Activated CD4-positive, alpha-beta memory T cell treated with anti-CD3 and anti-CD28 coated beads, Interleukin-2, amount 10 ng/mL, durations not matched to agents 7 days and 5 days (primary cell): ENCODE measurements around the gene IMPA2. TPM values are rescaled to one million over a fixed set of nuclear protein-coding genes. Genes with fewer than 3 reads are reported as not detected.
"Not testable (repeated sequence)": the region's sequence is repeated elsewhere in the genome, so short reads cannot be mapped to it uniquely, and the experiment has no call there.

Source experiments
- CTCF ChIA-PET: fragments of 350-600 bp; sonication (Branson Sonifier 250); formaldehyde crosslinking; loops from one replicate; lab custom pipeline; 2021; ENCODE audit warnings: antibody characterized with exemption, inconsistent platforms; lab: Charles Lee
- POLR2A ChIA-PET: fragments of 350-600 bp; sonication (Branson Sonifier 250); formaldehyde crosslinking; loops from one replicate; lab custom pipeline; 2021; ENCODE audit warnings: antibody characterized with exemption; lab: Charles Lee
- DNase-seq: peaks from one replicate; pipeline ENCODE4 v3.0.0-alpha.2; 2020
- H3K27ac Mint-ChIP-seq: one replicate; pipeline ENCODE4 v1.8.0; 2021; ENCODE audit warnings: mild to moderate bottlenecking, mixed read lengths
- H3K27me3 Mint-ChIP-seq: one replicate; pipeline ENCODE4 v1.8.0; 2021; ENCODE audit warnings: mixed read lengths
- H3K36me3 Mint-ChIP-seq: one replicate; pipeline ENCODE4 v1.8.0; 2021; ENCODE audit warnings: low read depth, mixed read lengths
- H3K4me1 Mint-ChIP-seq: one replicate; pipeline ENCODE4 v1.8.0; 2021; ENCODE audit warnings: mixed read lengths
- H3K4me3 Mint-ChIP-seq: one replicate; pipeline ENCODE4 v1.8.0; 2021; ENCODE audit warnings: mild to moderate bottlenecking, mixed read lengths
- H3K9me3 Mint-ChIP-seq: one replicate; pipeline ENCODE4 v1.8.0; 2021; ENCODE audit warnings: mixed read lengths
- total RNA-seq, 2 experiments: library from RNA; stranded (reverse); gene quantifications; one replicate each; pipeline ENCODE4 v1.2.3, GENCODE V29; 2021

IMPA2 gene
- total RNA-seq, 2 experiments from 2014 or later = 12.6 to 15.4 TPM

DNA sequence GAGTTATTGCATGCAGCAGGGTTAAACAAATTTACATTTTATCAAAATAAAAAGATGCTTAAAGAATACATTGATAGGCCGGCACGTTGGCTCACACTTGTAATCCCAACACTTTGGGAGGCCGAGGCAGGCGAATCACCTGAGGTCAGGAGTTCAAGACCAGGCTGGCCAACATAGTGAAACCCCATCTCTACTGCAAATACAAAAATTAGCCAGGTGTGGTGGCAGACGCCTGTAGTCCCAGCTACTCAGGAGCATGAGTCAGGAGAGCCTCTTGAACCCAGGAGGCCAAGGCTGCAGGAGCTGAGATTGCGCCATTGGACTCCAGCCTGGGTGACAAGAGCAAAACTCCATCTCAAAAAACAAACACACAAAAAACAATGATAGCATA is 58.2 kb downstream of the IMPA2 start:
- H3K27me3 Mint-ChIP-seq, DNase-seq, H3K4me3 Mint-ChIP-seq, H3K27ac Mint-ChIP-seq, H3K36me3 Mint-ChIP-seq, H3K9me3 Mint-ChIP-seq: not testable (repeated sequence)
- POLR2A ChIA-PET = interaction anchor here (1.1 kb wide), 1 partner anchor 93 kb away, joined by 3 read pairs; no protein-coding TSS in a partner anchor
- CTCF ChIA-PET = interaction anchor here (0.9 to 4.2 kb wide), 8 partner anchors 9 to 306 kb away, joined by 3 to 80 read pairs (median 9); no protein-coding TSS in a partner anchor
- H3K4me1 Mint-ChIP-seq = peaks cover 20% of the 10 kb centered on the region

DNA sequence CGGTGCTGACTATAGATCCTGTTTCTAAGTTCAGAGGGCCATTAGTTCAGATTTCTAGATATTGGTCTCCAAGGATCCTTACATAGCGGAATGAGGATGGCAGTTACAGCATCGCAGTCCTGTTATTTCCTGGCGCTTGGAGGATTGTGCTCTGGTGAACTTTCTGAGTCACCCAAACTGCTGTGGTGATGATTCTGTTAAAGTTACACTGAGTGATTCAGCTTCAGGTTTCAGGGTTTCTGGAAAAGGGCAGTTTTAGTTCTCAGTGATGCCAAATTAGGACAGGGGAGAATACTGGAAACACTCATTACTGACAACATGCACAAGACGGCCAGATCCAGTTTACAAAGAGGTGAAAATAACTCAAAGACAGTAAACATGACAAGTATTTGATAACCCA is 60.3 kb downstream of the IMPA2 start:
- no peak overlapping the region for H3K4me3 Mint-ChIP-seq
- H3K36me3 Mint-ChIP-seq = no peaks in the 10 kb centered on the region
- peaks cover 20% of the 10 kb centered on the region for H3K4me1 Mint-ChIP-seq
- no peaks in the 10 kb centered on the region for H3K9me3 Mint-ChIP-seq
- no peak overlapping the region for H3K27ac Mint-ChIP-seq
- H3K27me3 Mint-ChIP-seq = peaks cover 2% of the 10 kb centered on the region
- CTCF ChIA-PET = interaction anchor here (1.3 kb wide), 1 partner anchor 104 kb away, joined by 5 read pairs; no protein-coding TSS in a partner anchor
- POLR2A ChIA-PET = no interaction called here
- DNase-seq = peak; percentile 16

DNA sequence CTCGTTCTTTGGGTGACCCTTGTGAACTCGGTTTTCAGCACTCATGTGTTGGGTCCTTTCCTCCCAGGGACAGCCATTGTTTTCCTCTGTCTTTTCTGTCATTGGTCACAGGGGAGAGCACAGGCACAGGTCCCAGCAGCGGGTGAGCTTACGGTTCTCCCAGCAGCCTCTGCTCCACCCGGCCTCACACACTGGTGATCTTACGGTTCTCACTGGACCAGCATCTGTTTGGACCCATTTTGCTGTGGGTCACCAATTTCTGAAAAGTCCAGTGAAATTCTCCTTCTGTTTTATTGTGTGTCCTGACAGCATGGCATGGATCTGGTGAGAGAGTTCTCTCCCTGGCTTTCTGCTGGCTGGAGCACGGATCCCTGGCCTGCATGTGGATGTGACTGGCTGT is 62.5 kb downstream of the IMPA2 start:
- Mint-ChIP-seq H3K36me3 (no peaks in the 10 kb centered on the region), H3K4me1 (peaks cover 22% of the 10 kb centered on the region), H3K9me3 (no peaks in the 10 kb centered on the region), H3K27ac (no peak overlapping the region), H3K4me3 (no peak overlapping the region), H3K27me3 (peaks cover 2% of the 10 kb centered on the region)
- ChIA-PET CTCF (interaction anchor here (0.5 to 1.2 kb wide), 3 partner anchors 49 to 134 kb away, joined by 3 to 4 read pairs (median 3); no protein-coding TSS in a partner anchor), POLR2A (no interaction called here)
- no peak for DNase-seq

DNA sequence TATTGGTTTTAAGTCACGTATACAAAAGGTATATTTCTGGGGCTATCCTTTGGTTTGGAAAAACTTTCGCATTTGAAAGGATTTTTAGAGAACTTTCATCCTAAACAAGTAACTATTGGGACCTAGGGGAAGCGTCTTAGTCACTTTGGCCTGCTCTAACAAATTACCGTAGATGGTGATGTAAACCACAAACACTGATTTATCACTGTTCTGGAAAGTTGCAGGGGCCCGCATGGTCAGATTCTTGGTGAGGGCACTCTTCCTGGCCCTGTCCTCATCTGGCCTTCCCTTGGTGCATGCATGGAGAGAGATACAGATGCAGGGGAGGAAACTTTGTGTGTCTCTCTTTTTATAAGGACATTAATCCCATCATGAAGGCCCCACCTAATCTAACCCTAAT is 63.3 kb downstream of the IMPA2 start:
- Mint-ChIP-seq H3K36me3 (no peaks in the 10 kb centered on the region), H3K9me3 (no peaks in the 10 kb centered on the region), H3K4me1 (peaks cover 21% of the 10 kb centered on the region), H3K27me3 (peaks cover 2% of the 10 kb centered on the region), H3K27ac (no peak overlapping the region), H3K4me3 (no peak overlapping the region)
- DNase-seq = no peak
- CTCF ChIA-PET = interaction anchor here (1.0 kb wide), 1 partner anchor 108 kb away, joined by 3 read pairs; no protein-coding TSS in a partner anchor
- POLR2A ChIA-PET = no interaction called here

DNA sequence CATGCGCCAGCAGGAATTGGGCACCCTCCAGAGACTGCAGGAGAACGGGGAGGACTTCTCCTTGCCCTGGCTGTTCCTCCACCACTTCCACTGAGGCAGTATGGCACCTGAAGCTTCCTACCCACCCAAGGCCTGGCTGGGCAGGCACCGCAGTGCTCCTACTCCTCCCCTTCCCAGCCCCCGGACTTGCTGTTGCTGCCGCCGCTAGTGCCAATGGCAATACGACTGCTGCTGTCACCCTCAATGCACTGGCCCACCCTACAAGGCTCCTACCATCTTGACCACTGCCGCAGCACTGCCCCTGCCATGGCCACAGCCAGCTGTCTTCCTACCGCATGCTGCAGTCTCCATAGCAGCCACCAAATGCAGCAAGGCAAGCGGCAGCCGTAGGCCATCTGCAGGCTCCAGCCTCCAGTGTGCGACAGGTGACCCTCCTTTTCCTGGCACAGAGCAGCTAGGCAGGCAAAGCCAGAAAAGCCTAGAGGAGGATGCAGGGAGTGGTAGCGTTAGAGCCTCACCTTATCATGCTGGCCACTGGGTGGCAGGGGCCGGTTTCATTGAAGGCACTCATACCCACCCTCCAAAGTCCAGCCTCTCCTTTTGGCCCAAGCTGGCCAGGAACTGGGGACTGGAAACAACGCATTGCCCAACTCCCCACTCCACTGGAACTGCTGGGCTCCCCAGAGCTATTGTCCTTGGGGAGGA is 64.9 kb downstream of the IMPA2 start:
- peak; percentile 12 for DNase-seq
- POLR2A ChIA-PET = no interaction called here
- no peaks in the 10 kb centered on the region for H3K9me3 Mint-ChIP-seq
- CTCF ChIA-PET = no interaction called here
- no peak overlapping the region for H3K27ac Mint-ChIP-seq
- H3K36me3 Mint-ChIP-seq = no peaks in the 10 kb centered on the region
- H3K4me3 Mint-ChIP-seq = no peak overlapping the region
- H3K27me3 Mint-ChIP-seq = peaks cover 4% of the 10 kb centered on the region
- peaks cover 19% of the 10 kb centered on the region for H3K4me1 Mint-ChIP-seq

DNA sequence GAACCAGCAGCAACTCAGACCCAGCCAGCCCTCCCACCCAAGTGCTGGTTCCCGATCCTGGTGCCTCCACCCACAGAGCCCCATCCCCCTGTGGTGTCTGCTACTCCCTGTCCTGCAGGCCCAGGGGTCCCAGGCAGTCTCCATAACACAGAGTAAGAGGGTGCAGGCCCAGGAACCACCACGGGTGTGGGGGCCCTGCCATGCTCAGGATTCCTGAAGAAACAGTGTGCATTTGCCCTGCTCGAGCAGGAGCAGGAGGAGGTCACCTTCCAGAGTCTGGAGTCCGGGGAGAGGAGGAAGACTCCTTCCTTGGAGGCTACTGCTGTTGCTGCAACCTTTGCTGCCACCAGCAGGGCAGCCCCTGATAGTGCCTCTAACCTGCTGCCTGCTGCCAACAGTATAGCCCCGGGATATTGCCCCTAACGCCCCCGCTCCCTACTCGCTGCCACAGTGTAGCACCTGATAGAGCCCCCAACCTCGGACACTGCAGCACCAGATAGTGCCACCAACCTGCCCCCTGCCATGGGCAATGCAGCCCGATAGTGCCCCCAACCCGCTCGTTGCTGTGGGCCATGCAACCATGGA is 65.5 kb downstream of the IMPA2 start:
- Mint-ChIP-seq H3K4me1 (peaks cover 13% of the 10 kb centered on the region), H3K9me3 (no peaks in the 10 kb centered on the region), H3K27me3 (peaks cover 8% of the 10 kb centered on the region), H3K36me3 (no peaks in the 10 kb centered on the region), H3K27ac (no peak overlapping the region), H3K4me3 (no peak overlapping the region)
- DNase-seq = peak; percentile 9
- ChIA-PET POLR2A (no interaction called here), CTCF (no interaction called here)

DNA sequence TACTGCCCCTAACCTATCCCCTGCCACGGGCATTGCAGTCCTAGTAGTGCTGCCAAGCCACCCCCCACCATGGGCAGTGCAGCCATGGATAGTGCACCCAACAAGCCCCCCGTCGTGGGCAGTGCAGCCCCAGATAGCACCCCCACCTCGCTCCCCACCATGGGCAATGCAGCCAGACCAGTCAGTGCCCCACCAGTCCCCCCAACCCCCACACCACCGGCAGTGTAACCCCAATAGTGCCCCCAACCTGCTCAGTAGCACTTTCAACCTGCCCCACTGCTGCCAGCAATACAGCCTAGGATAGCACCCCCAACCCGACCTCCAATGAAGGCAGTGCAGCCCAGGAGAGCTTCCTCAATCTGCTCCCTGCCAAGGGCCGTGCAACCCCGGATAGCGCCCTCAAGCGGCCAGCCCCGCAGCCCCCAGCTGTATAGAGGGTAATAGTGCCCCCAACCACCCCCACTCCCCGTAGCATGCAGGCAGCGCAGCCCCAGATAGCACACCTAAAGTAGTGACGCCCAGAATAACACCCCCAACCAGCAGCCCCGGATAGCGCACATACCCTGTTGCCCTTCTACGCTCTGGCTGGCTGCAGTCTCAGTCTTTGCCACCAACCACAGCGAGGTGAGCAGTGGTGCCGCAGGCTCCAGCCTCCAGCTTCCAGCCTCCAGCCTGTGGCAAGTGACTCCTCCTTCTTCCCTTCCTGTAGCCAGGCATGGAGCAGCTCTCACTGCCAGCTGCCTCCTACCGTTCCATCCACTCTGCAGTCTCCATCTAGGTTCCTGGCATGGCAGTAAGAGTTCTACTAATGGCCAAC is 66.9 kb downstream of the IMPA2 start:
- no peaks in the 10 kb centered on the region for H3K9me3 Mint-ChIP-seq
- CTCF ChIA-PET = interaction anchor here (1.2 kb wide), 1 partner anchor 9 kb away, joined by 3 read pairs; no protein-coding TSS in a partner anchor
- peaks cover 18% of the 10 kb centered on the region for H3K27me3 Mint-ChIP-seq
- peaks cover 8% of the 10 kb centered on the region for H3K4me1 Mint-ChIP-seq
- DNase-seq = no peak
- no peaks in the 10 kb centered on the region for H3K36me3 Mint-ChIP-seq
- POLR2A ChIA-PET = no interaction called here
- H3K27ac Mint-ChIP-seq = no peak overlapping the region
- no peak overlapping the region for H3K4me3 Mint-ChIP-seq

DNA sequence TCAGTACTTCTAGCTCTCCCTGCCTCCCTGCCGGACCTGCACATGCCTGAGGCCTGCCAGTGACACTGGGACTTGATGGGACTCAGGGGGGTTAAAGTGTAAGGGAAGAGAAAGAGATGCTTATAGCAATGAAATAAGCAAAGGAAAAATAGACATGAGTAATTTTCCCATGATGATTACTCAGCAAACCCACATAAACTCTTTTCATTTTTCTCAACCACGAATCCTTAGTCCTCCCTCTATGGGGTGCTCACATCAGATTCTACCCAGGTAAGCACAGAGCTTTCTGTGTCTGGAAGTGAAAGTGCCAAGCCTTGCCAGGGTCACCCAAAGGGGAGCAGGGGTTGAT is 67.5 kb downstream of the IMPA2 start:
- Mint-ChIP-seq H3K9me3 (no peaks in the 10 kb centered on the region), H3K27ac (no peak overlapping the region), H3K36me3 (no peaks in the 10 kb centered on the region), H3K4me1 (peaks cover 8% of the 10 kb centered on the region), H3K4me3 (no peak overlapping the region), H3K27me3 (peaks cover 21% of the 10 kb centered on the region)
- ChIA-PET POLR2A (no interaction called here), CTCF (interaction anchor here (1.2 kb wide), 1 partner anchor 10 kb away, joined by 3 read pairs; no protein-coding TSS in a partner anchor)
- DNase-seq = no peak

DNA sequence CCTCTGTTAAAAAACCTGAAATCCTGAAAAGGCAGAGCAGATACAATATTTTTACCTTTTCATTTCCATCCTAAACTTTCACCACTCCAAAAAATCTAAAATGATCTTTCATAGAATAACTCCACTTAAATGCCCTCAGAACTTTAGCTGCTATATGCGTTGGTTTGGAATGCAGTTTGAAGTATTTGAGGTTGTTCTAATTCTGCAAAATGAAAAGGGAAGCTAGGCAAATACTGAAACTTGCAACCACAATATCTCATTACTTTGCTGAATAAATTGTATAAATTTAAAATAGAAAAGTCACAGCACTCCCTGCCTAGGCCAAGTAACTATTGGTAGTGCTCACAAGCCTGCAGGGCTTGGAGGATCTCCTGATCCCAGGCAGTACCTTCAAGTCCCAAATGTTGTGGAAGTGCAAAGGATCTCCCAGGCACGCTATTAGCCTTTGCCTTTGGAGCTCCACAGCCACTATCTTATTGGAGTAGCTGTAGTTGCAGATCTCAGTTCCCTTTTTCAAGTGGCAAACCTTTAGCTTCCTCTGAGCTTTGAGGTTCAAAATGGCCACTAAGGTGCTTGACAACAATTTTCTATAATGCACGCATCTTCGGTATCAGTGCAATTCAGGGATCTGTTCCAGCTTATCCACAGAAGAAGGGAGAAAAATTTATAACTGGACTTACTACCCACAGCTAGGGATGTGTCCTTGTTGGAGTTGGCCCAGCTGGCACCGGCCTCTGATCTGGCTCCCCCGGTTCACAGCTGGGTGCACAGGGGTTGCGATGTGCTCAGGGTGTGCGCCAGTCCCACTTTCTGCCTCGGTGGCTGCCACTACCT is 68.9 kb downstream of the IMPA2 start:
- Mint-ChIP-seq H3K4me3 (no peak overlapping the region), H3K9me3 (no peaks in the 10 kb centered on the region), H3K4me1 (peaks cover 8% of the 10 kb centered on the region), H3K27ac (no peak overlapping the region), H3K36me3 (no peaks in the 10 kb centered on the region), H3K27me3 (peaks cover 24% of the 10 kb centered on the region)
- CTCF ChIA-PET = interaction anchor here (1.2 to 1.9 kb wide), 3 partner anchors 112 to 394 kb away, joined by 3 to 6 read pairs (median 5); no protein-coding TSS in a partner anchor
- POLR2A ChIA-PET = no interaction called here
- no peak for DNase-seq

DNA sequence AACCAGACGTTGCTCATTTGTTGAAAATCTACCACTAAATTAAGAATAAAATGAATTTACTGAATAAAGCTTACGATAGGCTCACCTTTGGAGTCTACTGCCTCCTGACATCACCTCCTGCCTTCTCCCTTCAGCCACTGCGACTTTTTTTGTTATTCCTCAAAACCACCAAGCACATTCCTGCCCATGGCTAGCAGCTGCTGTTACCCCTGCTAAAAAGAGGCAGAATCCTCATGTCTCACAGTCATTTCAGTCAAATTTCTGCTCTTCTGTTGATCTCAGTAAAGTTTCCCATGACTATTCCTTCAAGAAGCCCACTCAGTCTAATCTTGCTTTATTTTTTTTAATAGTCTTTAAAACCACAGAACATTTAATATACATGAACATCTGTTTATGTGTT is 71.6 kb downstream of the IMPA2 start:
- ChIA-PET CTCF (no interaction called here), POLR2A (no interaction called here)
- H3K9me3 Mint-ChIP-seq = no peaks in the 10 kb centered on the region

DNA sequence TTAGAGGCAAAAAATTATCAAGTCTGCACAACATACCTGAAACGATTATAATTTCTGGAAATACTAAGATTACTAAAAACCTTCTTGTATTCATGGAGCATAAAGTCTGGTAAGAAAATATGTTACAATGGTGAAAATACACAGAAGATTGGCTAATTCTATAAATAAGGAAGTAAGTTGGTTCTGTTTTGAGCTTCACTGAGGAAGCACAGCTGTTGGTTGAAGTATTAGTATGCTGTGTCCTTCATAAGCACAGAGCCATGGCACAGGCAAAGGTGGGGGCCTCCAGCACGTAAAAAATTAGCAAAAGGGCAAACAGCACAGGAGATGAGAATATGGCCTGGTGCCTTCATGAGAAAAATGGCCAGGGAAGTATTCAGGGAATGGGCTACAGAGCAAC is 72.0 kb downstream of the IMPA2 start:
- CTCF ChIA-PET = no interaction called here

More for the DNA sequence above, 71.6 kb downstream of the IMPA2 start:
- Mint-ChIP-seq H3K27ac (no peak overlapping the region), H3K4me1 (peaks cover 8% of the 10 kb centered on the region), H3K4me3 (no peak overlapping the region), H3K36me3 (no peaks in the 10 kb centered on the region), H3K27me3 (peaks cover 24% of the 10 kb centered on the region)
- DNase-seq = no peak

DNA sequence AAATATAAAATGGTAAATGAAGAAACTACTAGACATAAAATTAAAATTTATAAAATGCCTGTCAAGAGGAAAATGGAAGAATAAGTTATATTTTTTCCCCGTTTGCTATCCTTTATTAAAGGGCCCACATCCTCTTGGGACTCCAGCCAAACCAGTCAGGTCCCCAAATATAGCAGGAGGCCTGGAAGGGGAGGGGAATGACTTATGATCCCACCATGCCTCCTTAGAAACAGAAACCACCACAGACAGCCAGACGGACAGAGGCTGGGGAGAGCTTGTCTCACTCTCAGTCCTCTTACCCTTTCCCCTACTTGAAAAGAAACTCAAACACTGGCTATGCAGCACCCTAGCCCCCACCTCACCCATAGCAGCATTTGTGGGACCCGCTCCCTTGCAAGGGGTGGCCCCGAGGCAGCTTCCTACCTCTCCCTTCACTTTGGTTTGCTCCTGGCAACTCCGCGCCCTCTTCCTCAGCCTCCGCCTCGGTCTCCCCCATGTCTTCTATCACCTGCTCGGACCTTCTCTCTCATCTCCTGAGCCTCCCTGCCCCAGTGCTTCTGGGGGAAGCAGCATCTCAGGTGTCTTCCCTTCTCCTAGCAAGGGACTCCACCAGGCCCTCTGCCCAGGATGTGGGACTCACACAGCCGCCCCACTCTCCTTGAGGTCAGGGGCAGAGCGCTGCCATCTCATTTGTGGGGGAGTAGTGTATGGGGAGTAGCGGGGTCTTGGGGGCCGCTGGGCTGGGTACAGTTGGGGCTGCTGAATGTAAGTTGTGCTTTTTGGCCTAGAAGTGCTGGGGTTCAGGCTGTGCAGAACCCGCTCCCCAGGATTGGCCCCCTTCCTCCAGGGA is 75.0 kb downstream of the IMPA2 start:
- Mint-ChIP-seq H3K27me3 (peaks cover 23% of the 10 kb centered on the region), H3K27ac (no peak overlapping the region), H3K9me3 (no peaks in the 10 kb centered on the region), H3K4me3 (no peak overlapping the region), H3K36me3 (no peaks in the 10 kb centered on the region), H3K4me1 (no peaks in the 10 kb centered on the region)
- ChIA-PET CTCF (no interaction called here), POLR2A (no interaction called here)
- DNase-seq = no peak

More for the DNA sequence above, 72.0 kb downstream of the IMPA2 start:
- Mint-ChIP-seq H3K27me3 (peaks cover 24% of the 10 kb centered on the region), H3K27ac (no peak overlapping the region), H3K9me3 (no peaks in the 10 kb centered on the region), H3K36me3 (no peaks in the 10 kb centered on the region), H3K4me3 (no peak overlapping the region), H3K4me1 (peaks cover 7% of the 10 kb centered on the region)
- no peak for DNase-seq
- POLR2A ChIA-PET = no interaction called here
